Stimulated activated CD8-positive, alpha-beta memory T cell treated with anti-CD3 and anti-CD28 coated beads, Interleukin-12 subunit alpha, Interleukin-12 subunit beta, amount 100 ng/mL, for 1 hour (primary cell): ENCODE data around the gene CA4.

Experiments used
- DNase-seq: peaks from one replicate; pipeline ENCODE4 v3.0.0-alpha.2; 2020; ENCODE audit warnings: low read depth

CA4 gene

GRCh38 chr17:60130466-60130865 is 19.3 kb upstream of the CA4 start:
- DNase-seq: no peak

- DNase-seq: no peak
Measured at GRCh38 chr17:60134396-60135150, 15.2 kb upstream of the CA4 start.

- DNase-seq: peak; percentile 53
Measured at GRCh38 chr17:60135151-60135950, 14.4 kb upstream of the CA4 start.

- no peak for DNase-seq
Measured at GRCh38 chr17:60135951-60136666, 13.7 kb upstream of the CA4 start.

GRCh38 chr17:60137731-60138130 is 12.0 kb upstream of the CA4 start:
- DNase-seq: no peak

GRCh38 chr17:60138769-60139437 is 10.9 kb upstream of the CA4 start:
- no peak for DNase-seq

GRCh38 chr17:60139438-60140285 is 10.1 kb upstream of the CA4 start:
- peak; percentile 39 for DNase-seq

GRCh38 chr17:60141111-60142018 is 8.4 kb upstream of the CA4 start:
- DNase-seq: no peak

- DNase-seq: peak; percentile 60
Measured at GRCh38 chr17:60142872-60143499, 6.8 kb upstream of the CA4 start.

GRCh38 chr17:60145006-60145935 is 4.5 kb upstream of the CA4 start:
- DNase-seq: no peak

- no peak for DNase-seq
Measured at GRCh38 chr17:60146206-60146605, 3.6 kb upstream of the CA4 start.

GRCh38 chr17:60147553-60148223 is 2.1 kb upstream of the CA4 start:
- no peak for DNase-seq

GRCh38 chr17:60148373-60148772 is 1.4 kb upstream of the CA4 start:
- no peak for DNase-seq

GRCh38 chr17:60151355-60151754 is 1.6 kb downstream of the CA4 start:
- DNase-seq: no peak

- no peak for DNase-seq
Measured at GRCh38 chr17:60153606-60154390, 4.0 kb downstream of the CA4 start.

GRCh38 chr17:60154616-60155426 is 5.0 kb downstream of the CA4 start:
- DNase-seq: no peak
